T-helper 1 cell treated with Interleukin-12 subunit alpha and Interleukin-12 subunit beta and Interleukin-4 antibody, amounts not matched to agents 30 ng/mL and 1 ng/mL, for 36 hours (primary cell): ENCODE results near the gene LAMA2. TPM values are rescaled to one million over a fixed set of nuclear protein-coding genes. Genes with fewer than 3 reads are reported as not detected.

ENCODE experiments used
- intact Hi-C: fragments of 100-400 bp; cut with micrococcal nuclease; formaldehyde crosslinking; loops from one replicate; pipeline ENCODE4 v1.15.1; 2024
- total RNA-seq: library from RNA; stranded (reverse); gene quantifications from 2 replicates; pipeline ENCODE4 v1.2.3, GENCODE V29; 2022

Gene LAMA2
- total RNA-seq, 1 donor from 2014 or later = 0.25 TPM

- intact Hi-C loops = loop anchor here (10.0 kb wide), 1 partner anchor 191 kb away; no protein-coding TSS in a partner anchor
Observed at GRCh38 chr6:129565366-129565765, 682.4 kb downstream of the LAMA2 start.

- intact Hi-C loops = loop anchor here (10.0 kb wide), 1 partner anchor 191 kb away; no protein-coding TSS in a partner anchor
Observed at GRCh38 chr6:129565811-129566210, 682.9 kb downstream of the LAMA2 start.
